ENCODE data around the gene TP73. TPM values are rescaled to one million over a fixed set of nuclear protein-coding genes. Genes with fewer than 3 reads are reported as not detected.
A peak's percentile ranks its signal among the peaks of the same experiment; 100 is the strongest.

Gene TP73
- total RNA-seq, 2 donors from 2014 or later, result 0.29 to 0.42 TPM

DNA sequence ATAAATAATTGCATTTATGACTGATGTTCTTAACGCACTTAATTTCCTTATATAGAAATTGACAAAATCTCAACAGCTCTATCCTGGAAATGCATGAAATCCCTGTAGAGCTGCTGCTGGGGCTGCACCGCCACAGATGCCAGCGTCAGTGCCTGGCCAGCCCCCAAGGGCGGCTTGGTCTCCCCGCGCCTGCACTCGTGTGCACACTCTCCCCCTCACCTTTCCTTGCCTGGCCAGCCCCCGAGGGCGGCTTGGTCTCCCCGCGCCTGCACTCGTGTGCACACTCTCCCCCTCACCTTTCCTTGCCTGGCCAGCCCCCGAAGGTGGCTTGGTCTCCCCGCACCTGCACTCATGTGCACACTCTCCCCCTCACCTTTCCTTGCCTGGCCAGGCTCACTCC is 16.2 kb upstream of the TP73 start:
- no peak for DNase-seq
- Histone ChIP-seq H3K27ac (no peak overlapping the region), H3K4me1 (no peaks in the 10 kb centered on the region), H3K9ac (ENCODE audit: low read depth in 2 of 2, low read length in 2 of 2) (no peak overlapping the region), H3K9me3 (no peaks in the 10 kb centered on the region), H3K27me3 (no peaks in the 10 kb centered on the region), H3K36me3 (peaks cover 8% of the 10 kb centered on the region), H3K4me3 (no peak overlapping the region)
- intact Hi-C loops (cut with DNase I), result no loop called here
- TF ChIP-seq, protein P1, sequence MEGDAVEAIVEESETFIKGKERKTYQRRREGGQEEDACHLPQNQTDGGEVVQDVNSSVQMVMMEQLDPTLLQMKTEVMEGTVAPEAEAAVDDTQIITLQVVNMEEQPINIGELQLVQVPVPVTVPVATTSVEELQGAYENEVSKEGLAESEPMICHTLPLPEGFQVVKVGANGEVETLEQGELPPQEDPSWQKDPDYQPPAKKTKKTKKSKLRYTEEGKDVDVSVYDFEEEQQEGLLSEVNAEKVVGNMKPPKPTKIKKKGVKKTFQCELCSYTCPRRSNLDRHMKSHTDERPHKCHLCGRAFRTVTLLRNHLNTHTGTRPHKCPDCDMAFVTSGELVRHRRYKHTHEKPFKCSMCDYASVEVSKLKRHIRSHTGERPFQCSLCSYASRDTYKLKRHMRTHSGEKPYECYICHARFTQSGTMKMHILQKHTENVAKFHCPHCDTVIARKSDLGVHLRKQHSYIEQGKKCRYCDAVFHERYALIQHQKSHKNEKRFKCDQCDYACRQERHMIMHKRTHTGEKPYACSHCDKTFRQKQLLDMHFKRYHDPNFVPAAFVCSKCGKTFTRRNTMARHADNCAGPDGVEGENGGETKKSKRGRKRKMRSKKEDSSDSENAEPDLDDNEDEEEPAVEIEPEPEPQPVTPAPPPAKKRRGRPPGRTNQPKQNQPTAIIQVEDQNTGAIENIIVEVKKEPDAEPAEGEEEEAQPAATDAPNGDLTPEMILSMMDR (IDR thresholded peaks at IDR 0.05), result no peak

DNA sequence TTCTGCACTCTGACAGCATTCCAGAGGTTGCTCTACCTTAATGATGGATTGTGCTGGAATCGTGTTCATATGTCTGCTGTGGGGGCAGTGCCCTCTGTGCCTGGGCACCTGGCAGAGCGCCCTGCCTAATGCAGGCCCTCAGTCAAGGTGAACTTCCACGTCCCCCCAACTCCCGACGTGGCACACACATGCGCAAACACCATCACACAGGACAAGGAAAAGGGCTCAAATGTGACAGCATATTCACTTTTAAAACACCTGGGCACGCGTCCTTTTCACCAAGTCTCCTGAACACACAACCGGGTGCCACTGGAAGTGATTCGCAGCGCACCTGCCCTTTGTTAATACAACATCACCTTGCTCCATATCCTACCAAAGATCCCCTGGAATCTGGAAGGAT is 15.8 kb upstream of the TP73 start:
- no peak for DNase-seq
- Histone ChIP-seq H3K4me1 (no peaks in the 10 kb centered on the region), H3K9ac (ENCODE audit: low read depth in 2 of 2, low read length in 2 of 2) (no peak overlapping the region), H3K36me3 (peaks cover 8% of the 10 kb centered on the region), H3K9me3 (no peaks in the 10 kb centered on the region), H3K27me3 (no peaks in the 10 kb centered on the region), H3K4me3 (no peak overlapping the region), H3K27ac (no peak overlapping the region)
- intact Hi-C loops (cut with DNase I), result no loop called here
- TF ChIP-seq, protein P1 (IDR thresholded peaks at IDR 0.05), result no peak

DNA sequence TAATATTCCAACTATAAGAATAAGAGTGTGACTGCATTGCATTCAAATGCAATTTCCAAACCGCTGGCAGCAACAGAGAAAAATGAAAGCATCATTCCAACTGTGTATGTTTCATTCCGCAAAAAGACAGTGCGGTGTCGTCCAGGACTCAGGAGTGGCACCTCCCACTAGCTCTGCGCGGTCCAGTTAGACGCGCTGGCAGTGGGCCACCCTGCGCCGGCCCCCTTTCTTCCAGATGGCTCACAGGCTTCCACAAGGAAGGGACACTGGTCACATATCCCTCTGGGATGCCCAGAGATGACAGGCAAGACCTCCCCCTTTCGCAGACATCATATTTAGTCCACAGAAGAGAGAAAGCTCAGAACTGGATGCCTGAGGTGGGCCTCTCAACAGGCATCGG is 14.3 kb upstream of the TP73 start:
- no peaks in the 10 kb centered on the region for H3K9me3 ChIP-seq
- TF ChIP-seq, protein P1 (IDR thresholded peaks at IDR 0.05), result no peak
- intact Hi-C loops (cut with DNase I), result no loop called here
- no peak overlapping the region for H3K27ac ChIP-seq
- peaks cover 8% of the 10 kb centered on the region for H3K36me3 ChIP-seq
- DNase-seq, result no peak
- H3K9ac ChIP-seq (ENCODE audit: low read depth in 2 of 2, low read length in 2 of 2), result no peak overlapping the region
- no peaks in the 10 kb centered on the region for H3K4me1 ChIP-seq
- H3K4me3 ChIP-seq, result no peak overlapping the region
- no peaks in the 10 kb centered on the region for H3K27me3 ChIP-seq

DNA sequence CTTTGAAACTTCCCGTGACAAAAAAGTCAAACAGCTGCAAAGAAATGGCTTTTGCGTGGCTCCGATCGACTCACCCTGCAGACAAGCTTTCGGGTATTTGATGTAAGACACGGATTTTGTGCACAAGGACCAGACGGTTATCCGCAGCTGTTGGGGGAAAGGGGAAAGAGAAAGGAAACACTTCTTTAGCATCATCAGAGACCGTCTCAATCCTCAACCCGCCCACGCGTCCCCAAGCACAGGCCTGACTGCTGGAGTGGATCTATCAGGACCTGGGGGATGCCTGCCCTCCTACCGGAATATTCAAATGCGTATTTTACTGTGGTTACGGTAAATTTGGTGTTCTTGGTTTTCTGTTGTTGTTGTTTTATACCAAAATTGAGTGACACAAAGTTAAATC is 13.6 kb upstream of the TP73 start:
- no peaks in the 10 kb centered on the region for H3K9me3 ChIP-seq
- H3K36me3 ChIP-seq, result peaks cover 8% of the 10 kb centered on the region
- no peak for DNase-seq
- H3K4me3 ChIP-seq, result no peak overlapping the region
- H3K4me1 ChIP-seq, result no peaks in the 10 kb centered on the region
- intact Hi-C loops (cut with DNase I), result no loop called here
- no peaks in the 10 kb centered on the region for H3K27me3 ChIP-seq
- H3K9ac ChIP-seq (ENCODE audit: low read depth in 2 of 2, low read length in 2 of 2), result peak overlapping the region in 1 of 2 donors; percentile 24
- no peak overlapping the region for H3K27ac ChIP-seq
- TF ChIP-seq, protein P1 (IDR thresholded peaks at IDR 0.05), result no peak

DNA sequence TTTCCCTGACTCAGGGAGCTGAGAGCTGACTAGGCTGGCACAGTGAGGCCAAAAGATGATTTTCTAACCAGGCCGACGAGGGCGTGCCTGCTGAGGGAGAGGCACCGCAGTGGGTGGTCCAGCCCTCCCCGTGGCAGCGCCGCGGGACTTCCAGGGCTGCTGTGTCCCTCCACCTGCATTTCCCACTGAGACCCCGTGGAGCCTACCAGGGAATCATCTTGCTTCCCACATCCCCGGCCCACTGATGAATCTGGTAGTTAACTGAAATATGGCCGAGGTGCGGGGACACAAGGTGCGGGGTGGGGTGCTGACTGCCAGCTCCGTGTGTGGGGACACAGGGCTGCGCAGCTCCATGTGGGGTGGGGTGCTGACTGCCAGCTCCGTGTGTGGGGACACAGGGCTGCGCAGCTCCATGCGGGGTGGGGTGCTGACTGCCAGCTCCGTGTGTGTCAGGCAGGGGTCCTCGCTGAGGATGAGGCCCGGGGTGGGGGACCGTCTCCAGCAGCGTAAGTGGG is 12.9 kb upstream of the TP73 start:
- Histone ChIP-seq H3K9ac (ENCODE audit: low read depth in 2 of 2, low read length in 2 of 2) (no peak overlapping the region), H3K4me1 (no peaks in the 10 kb centered on the region), H3K27me3 (no peaks in the 10 kb centered on the region), H3K9me3 (no peaks in the 10 kb centered on the region), H3K27ac (no peak overlapping the region), H3K4me3 (no peak overlapping the region), H3K36me3 (peaks cover 8% of the 10 kb centered on the region)
- TF ChIP-seq, protein P1 (IDR thresholded peaks at IDR 0.05), result no peak
- no peak for DNase-seq
- intact Hi-C loops (cut with DNase I), result no loop called here

Measured in colonic mucosa (tissue), 4 donors.